ENCODE measurements around the gene ARHGEF6. TPM values are rescaled to one million over a fixed set of nuclear protein-coding genes. Genes with fewer than 3 reads are reported as not detected.

Gene ARHGEF6
- total and polyA plus RNA-seq, 4 donors = 1.6 to 9.2 (median 4.2) TPM

GRCh38 chrX:136712650-136713310 is 68.0 kb downstream of the ARHGEF6 start:
- DNase-seq (ENCODE audit: low spot score) = no peak
- no peak overlapping the region for H3K9ac ChIP-seq (ENCODE audit: low read depth in 1 of 2, low read length in 2 of 2)
- no peaks in the 10 kb centered on the region for H3K9me3 ChIP-seq (ENCODE audit: control insufficient read depth in 4 of 4, low read length in 3 of 4)
- no peak overlapping the region for H3K27ac ChIP-seq (ENCODE audit: low read depth in 1 of 2, low read length in 2 of 2)
- H3K4me1 ChIP-seq (ENCODE audit: control insufficient read depth in 4 of 4, insufficient read depth in 4 of 4, low read length in 3 of 4) = peaks cover 0 to 2% (median 0%) of the 10 kb centered on the region in 4 donors
- no peaks in the 10 kb centered on the region for H3K36me3 ChIP-seq (ENCODE audit: control insufficient read depth in 4 of 4, insufficient read depth in 3 of 4, low read depth in 1 of 4, low read length in 3 of 4)
- no peaks in the 10 kb centered on the region for H3K27me3 ChIP-seq (ENCODE audit: control insufficient read depth in 4 of 4, insufficient read depth in 4 of 4, low read length in 3 of 4)
- TF ChIP-seq HNF4A (conservative IDR thresholded peaks at IDR 0.05) (no peak), GABPA (IDR thresholded peaks at IDR 0.05 in 1 of 2, conservative IDR thresholded peaks at IDR 0.05 in 1 of 2) (no peak)
- H3K4me3 ChIP-seq (ENCODE audit: low read depth in 1 of 3, low read length in 3 of 3) = no peak overlapping the region

GRCh38 chrX:136711147-136711546 is 69.6 kb downstream of the ARHGEF6 start:
- 51% methylated on average over 1 of the region's 1 CpG for WGBS
- Histone ChIP-seq H3K4me1 (ENCODE audit: control insufficient read depth in 4 of 4, insufficient read depth in 4 of 4, low read length in 3 of 4) (peaks cover 0 to 2% (median 0%) of the 10 kb centered on the region in 4 donors), H3K27me3 (ENCODE audit: control insufficient read depth in 4 of 4, insufficient read depth in 4 of 4, low read length in 3 of 4) (no peaks in the 10 kb centered on the region), H3K9me3 (ENCODE audit: control insufficient read depth in 4 of 4, low read length in 3 of 4) (no peaks in the 10 kb centered on the region), H3K4me3 (ENCODE audit: low read depth in 1 of 3, low read length in 3 of 3) (no peak overlapping the region), H3K36me3 (ENCODE audit: control insufficient read depth in 4 of 4, insufficient read depth in 3 of 4, low read depth in 1 of 4, low read length in 3 of 4) (no peaks in the 10 kb centered on the region), H3K27ac (ENCODE audit: low read depth in 1 of 2, low read length in 2 of 2) (no peak overlapping the region), H3K9ac (ENCODE audit: low read depth in 1 of 2, low read length in 2 of 2) (no peak overlapping the region)
- TF ChIP-seq RAD21 (IDR thresholded peaks at IDR 0.05) = peak; percentile 66 to 74
- TF ChIP-seq NR2F2 (IDR thresholded peaks at IDR 0.05) = no peak
- no peak for TF ChIP-seq ZBTB33 (IDR thresholded peaks at IDR 0.05)
- no peak for TF ChIP-seq ATF3 (IDR thresholded peaks at IDR 0.05)
- no peak for TF ChIP-seq TAF1 (conservative IDR thresholded peaks at IDR 0.05)
- TF ChIP-seq HNF4A (conservative IDR thresholded peaks at IDR 0.05) = no peak
- TF ChIP-seq CTCF (IDR thresholded peaks at IDR 0.05; ENCODE audit: low read depth, low read length, missing input control) = peak; percentile 12
- no peak for DNase-seq (ENCODE audit: low spot score)

GRCh38 chrX:136710325-136710951 is 70.3 kb downstream of the ARHGEF6 start:
- WGBS = 49% methylated on average over 2 of the region's 2 CpGs
- Histone ChIP-seq H3K9me3 (ENCODE audit: control insufficient read depth in 4 of 4, low read length in 3 of 4) (no peaks in the 10 kb centered on the region), H3K4me3 (ENCODE audit: low read depth in 1 of 3, low read length in 3 of 3) (no peak overlapping the region), H3K4me1 (ENCODE audit: control insufficient read depth in 4 of 4, insufficient read depth in 4 of 4, low read length in 3 of 4) (peaks cover 0 to 2% (median 0%) of the 10 kb centered on the region in 4 donors), H3K27me3 (ENCODE audit: control insufficient read depth in 4 of 4, insufficient read depth in 4 of 4, low read length in 3 of 4) (no peaks in the 10 kb centered on the region), H3K9ac (ENCODE audit: low read depth in 1 of 2, low read length in 2 of 2) (no peak overlapping the region), H3K36me3 (ENCODE audit: control insufficient read depth in 4 of 4, insufficient read depth in 3 of 4, low read depth in 1 of 4, low read length in 3 of 4) (no peaks in the 10 kb centered on the region), H3K27ac (ENCODE audit: low read depth in 1 of 2, low read length in 2 of 2) (no peak overlapping the region)
- TF ChIP-seq FOXA1 (IDR thresholded peaks at IDR 0.05) = no peak
- no peak for DNase-seq (ENCODE audit: low spot score)

All from liver (tissue), 9 donors.